Parathyroid adenoma (tissue), 2 donors: ENCODE measurements around the gene MRM2.

Experiments
- H2AFZ ChIP-seq: fragments of 300-600 bp; sonication (generic); one replicate; pipeline ENCODE4 v1.7.0; 2017; ENCODE audit warnings: antibody characterized with exemption, mild to moderate bottlenecking
- H3K27ac ChIP-seq: fragments of 300-600 bp; sonication (generic); one replicate; pipeline ENCODE4 v1.7.0; 2017
- H3K27me3 ChIP-seq: fragments of 300-600 bp; sonication (generic); one replicate; pipeline ENCODE4 v1.7.0; 2017; ENCODE audit warnings: low read length; ENCODE audit not compliant: control insufficient read depth, insufficient read depth
- H3K36me3 ChIP-seq: fragments of 300-600 bp; sonication (generic); one replicate; pipeline ENCODE4 v1.7.0; 2017; ENCODE audit warnings: low read length; ENCODE audit not compliant: control insufficient read depth, insufficient read depth
- H3K4me1 ChIP-seq: fragments of 300-600 bp; sonication (generic); one replicate; pipeline ENCODE4 v1.7.0; 2017; ENCODE audit warnings: control low read depth
- H3K4me2 ChIP-seq: fragments of 300-600 bp; sonication (generic); one replicate; pipeline ENCODE4 v1.7.0; 2017; ENCODE audit warnings: low read length
- H3K4me3 ChIP-seq: fragments of 300-600 bp; sonication (generic); one replicate; pipeline ENCODE4 v1.7.0; 2017; ENCODE audit warnings: low read depth, low read length
- H3K79me2 ChIP-seq: fragments of 300-600 bp; sonication (generic); one replicate; pipeline ENCODE4 v1.7.0; 2017; ENCODE audit warnings: control low read depth
- H3K9ac ChIP-seq: fragments of 300-600 bp; sonication (generic); one replicate; pipeline ENCODE4 v1.7.0; 2017; ENCODE audit warnings: mild to moderate bottlenecking
- H3K9me3 ChIP-seq: fragments of 300-600 bp; sonication (generic); one replicate; pipeline ENCODE4 v1.7.0; 2017; ENCODE audit warnings: low read length; ENCODE audit not compliant: control insufficient read depth
- TF ChIP-seq, protein P1 (sequence below): fragments of 300-600 bp; sonication (generic); IDR thresholded peaks from one replicate; pipeline ENCODE4 v1.7.0; 2017; ENCODE audit warnings: antibody characterized with exemption, mild to moderate bottlenecking
- donor health status: primary hyperparathyroidism.

Gene MRM2

DNA sequence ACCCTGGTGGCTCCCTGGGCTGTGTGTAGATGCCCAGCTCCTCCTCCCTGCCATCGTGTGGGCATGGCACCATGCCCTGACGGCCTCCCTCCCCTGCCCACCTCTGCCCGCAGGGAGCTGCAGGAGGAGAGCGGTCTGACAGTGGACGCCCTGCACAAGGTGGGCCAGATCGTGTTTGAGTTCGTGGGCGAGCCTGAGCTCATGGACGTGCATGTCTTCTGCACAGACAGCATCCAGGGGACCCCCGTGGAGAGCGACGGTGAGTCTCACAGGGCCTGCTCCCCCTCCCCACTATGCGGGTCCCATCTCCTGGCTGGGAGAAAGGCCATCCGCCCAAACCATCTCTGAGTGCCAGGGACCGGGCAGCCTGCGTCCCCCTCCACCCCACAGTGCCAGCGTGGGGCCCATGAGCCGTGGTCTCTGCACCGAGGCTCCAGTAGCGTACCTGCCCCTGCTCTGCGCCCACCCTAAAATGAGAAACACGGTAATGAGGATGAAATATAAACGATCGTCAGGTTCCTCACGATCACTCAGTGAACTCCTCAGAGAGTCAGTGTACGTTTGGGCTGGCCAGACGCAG is 7.8 kb upstream of the MRM2 start:
- no peaks in the 10 kb centered on the region for H3K4me1 ChIP-seq
- TF ChIP-seq, protein P1, sequence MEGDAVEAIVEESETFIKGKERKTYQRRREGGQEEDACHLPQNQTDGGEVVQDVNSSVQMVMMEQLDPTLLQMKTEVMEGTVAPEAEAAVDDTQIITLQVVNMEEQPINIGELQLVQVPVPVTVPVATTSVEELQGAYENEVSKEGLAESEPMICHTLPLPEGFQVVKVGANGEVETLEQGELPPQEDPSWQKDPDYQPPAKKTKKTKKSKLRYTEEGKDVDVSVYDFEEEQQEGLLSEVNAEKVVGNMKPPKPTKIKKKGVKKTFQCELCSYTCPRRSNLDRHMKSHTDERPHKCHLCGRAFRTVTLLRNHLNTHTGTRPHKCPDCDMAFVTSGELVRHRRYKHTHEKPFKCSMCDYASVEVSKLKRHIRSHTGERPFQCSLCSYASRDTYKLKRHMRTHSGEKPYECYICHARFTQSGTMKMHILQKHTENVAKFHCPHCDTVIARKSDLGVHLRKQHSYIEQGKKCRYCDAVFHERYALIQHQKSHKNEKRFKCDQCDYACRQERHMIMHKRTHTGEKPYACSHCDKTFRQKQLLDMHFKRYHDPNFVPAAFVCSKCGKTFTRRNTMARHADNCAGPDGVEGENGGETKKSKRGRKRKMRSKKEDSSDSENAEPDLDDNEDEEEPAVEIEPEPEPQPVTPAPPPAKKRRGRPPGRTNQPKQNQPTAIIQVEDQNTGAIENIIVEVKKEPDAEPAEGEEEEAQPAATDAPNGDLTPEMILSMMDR: no peak
- no peaks in the 10 kb centered on the region for H3K9me3 ChIP-seq
- no peak overlapping the region for H2AFZ ChIP-seq
- H3K79me2 ChIP-seq: no peaks in the 10 kb centered on the region
- no peak overlapping the region for H3K4me2 ChIP-seq
- H3K4me3 ChIP-seq: no peak overlapping the region
- H3K36me3 ChIP-seq: no peaks in the 10 kb centered on the region
- no peak overlapping the region for H3K27ac ChIP-seq
- H3K9ac ChIP-seq: no peak overlapping the region
- no peaks in the 10 kb centered on the region for H3K27me3 ChIP-seq

DNA sequence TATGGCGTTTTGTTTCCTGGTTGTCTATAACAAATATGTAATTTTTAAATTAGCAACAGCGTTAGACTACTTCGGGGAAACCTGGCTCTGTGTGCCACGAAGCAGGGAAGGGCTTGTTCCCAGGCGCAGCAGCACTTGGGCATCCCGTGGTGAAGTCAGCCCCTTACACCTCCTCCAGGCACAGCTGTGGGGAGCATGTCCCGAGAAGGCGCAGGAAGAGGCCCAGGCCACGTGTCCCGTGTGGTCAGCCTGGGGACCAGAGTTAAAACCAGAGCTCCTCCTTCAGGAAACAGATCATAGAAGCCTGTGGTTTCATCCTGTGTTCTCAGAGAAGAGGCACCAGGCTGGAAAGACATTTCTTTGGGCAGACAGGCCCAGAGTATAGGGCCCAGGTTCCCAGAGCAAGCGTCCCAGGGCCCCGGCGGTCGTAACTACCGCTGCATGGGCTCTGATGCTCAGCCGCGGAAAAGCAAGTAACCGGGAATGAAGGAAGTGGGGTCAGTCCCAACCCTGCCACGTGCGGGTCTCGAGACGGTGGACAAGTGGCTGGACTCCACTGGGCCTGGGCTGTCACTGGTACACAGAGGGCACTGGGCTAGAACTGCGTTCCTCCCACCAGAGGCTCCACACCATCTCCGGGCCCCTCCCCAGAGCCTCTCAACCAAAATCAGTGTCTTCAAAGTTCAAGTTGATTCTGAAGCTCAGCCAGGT is 7.1 kb upstream of the MRM2 start:
- Histone ChIP-seq H3K9me3 (no peaks in the 10 kb centered on the region), H3K4me3 (no peak overlapping the region), H2AFZ (no peak overlapping the region), H3K9ac (no peak overlapping the region), H3K79me2 (no peaks in the 10 kb centered on the region), H3K4me2 (no peak overlapping the region), H3K36me3 (no peaks in the 10 kb centered on the region), H3K27me3 (no peaks in the 10 kb centered on the region), H3K4me1 (no peaks in the 10 kb centered on the region), H3K27ac (no peak overlapping the region)
- TF ChIP-seq, protein P1: no peak

DNA sequence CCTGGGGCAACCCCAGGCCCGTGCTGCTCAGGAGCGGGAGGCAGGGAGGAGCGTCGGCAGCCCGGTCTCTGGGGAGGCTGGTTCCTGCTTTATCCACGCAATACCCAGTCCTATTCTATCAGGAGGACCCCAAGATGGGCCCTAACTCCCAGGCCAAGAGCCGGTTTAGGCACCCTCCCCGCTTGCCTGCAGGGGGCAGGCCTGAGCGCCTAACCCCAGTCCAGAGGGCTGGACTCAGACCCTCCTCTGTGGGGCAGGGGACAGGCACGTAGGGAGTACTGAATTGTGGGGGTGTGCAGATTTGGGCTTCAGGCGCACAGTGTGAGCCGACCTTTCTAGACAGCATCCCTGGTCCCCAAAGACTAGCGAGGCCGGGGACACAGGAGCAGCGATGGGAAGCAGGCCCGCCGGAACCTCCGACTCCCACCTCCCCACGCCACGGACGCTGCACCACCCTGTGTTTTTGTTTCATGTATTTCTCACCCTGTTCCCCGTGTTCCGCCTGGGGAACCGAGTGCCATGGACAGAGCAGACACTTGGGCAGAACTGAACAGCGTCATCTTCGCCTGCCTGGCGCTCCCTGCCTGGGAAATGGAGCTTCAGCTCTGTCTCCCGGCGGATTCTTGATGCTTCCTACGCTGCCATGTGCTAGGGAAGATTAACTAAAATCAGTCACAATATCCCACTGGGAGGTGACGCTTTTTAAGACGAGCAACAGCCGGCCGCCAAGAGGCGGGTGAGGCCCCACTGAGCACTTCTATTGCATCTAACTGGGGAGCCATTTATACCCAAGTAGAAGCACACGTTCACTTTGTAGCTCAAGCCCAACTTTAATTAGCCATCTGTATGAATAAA is 5.4 kb upstream of the MRM2 start:
- no peak overlapping the region for H3K27ac ChIP-seq
- no peaks in the 10 kb centered on the region for H3K27me3 ChIP-seq
- H3K9ac ChIP-seq: no peak overlapping the region
- no peak overlapping the region for H3K4me3 ChIP-seq
- H3K36me3 ChIP-seq: no peaks in the 10 kb centered on the region
- H2AFZ ChIP-seq: no peak overlapping the region
- TF ChIP-seq, protein P1: no peak
- H3K4me1 ChIP-seq: peaks cover 4% of the 10 kb centered on the region
- no peak overlapping the region for H3K4me2 ChIP-seq
- no peaks in the 10 kb centered on the region for H3K9me3 ChIP-seq
- peaks cover 3% of the 10 kb centered on the region for H3K79me2 ChIP-seq

GRCh38 chr7:2245883-2246675 is 4.1 kb upstream of the MRM2 start:
- H3K27ac ChIP-seq: no peak overlapping the region
- H3K79me2 ChIP-seq: peaks cover 3% of the 10 kb centered on the region
- no peaks in the 10 kb centered on the region for H3K9me3 ChIP-seq
- no peak overlapping the region for H3K9ac ChIP-seq
- H3K4me3 ChIP-seq: no peak overlapping the region
- no peaks in the 10 kb centered on the region for H3K27me3 ChIP-seq
- H3K4me1 ChIP-seq: peaks cover 4% of the 10 kb centered on the region
- H2AFZ ChIP-seq: no peak overlapping the region
- no peaks in the 10 kb centered on the region for H3K36me3 ChIP-seq
- TF ChIP-seq, protein P1: no peak
- H3K4me2 ChIP-seq: no peak overlapping the region
